HG03025 (cell line): Measurements from ENCODE around the gene ZBTB49.
"Not testable (repeated sequence)": the region's sequence is repeated elsewhere in the genome, so short reads cannot be mapped to it uniquely, and the experiment has no call there.

Experiments
- ATAC-seq: cut with Tn5 transposase; IDR thresholded peaks from one replicate; pipeline ENCODE4 v1.9.1; 2021; ENCODE audit warnings: mild to moderate bottlenecking, moderate library complexity; ENCODE audit not compliant: unreplicated experiment, low FRiP score

The ZBTB49 gene

DNA sequence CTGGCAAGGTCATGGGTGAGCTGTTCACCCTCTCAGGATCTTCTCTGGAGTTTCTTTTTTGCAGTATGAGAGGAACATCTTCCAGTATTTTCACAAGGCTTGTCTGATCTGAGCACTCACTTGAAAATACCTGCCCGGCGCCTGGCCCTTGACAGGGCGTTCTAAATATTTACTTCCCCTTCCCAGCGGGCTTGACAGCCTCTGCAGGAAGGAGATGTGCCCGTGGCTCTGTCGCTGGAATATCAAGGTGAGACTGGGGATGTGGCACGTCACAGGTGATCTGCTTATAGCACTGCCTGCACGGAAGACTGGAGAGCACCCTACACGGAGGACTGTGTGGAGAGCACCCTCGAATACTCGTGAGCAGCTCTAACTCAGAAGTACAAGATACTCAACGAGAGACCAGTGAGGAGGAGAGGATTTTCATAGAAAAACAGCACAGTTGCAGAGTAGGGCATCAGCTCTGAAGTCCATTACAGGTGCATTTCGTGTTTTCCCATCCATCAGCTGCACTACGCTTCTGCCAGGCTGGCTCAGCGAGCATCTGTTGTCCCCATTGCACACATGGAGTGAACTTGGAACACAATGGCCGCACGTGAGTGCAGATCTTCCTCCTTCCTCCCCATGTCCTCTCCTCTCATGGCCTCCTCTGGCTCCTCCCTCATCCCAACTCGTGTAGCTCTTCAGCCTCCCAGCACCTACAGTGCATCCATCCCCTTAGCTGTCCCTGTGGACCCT is 32.1 kb downstream of the ZBTB49 start:
- ATAC-seq: no peak

DNA sequence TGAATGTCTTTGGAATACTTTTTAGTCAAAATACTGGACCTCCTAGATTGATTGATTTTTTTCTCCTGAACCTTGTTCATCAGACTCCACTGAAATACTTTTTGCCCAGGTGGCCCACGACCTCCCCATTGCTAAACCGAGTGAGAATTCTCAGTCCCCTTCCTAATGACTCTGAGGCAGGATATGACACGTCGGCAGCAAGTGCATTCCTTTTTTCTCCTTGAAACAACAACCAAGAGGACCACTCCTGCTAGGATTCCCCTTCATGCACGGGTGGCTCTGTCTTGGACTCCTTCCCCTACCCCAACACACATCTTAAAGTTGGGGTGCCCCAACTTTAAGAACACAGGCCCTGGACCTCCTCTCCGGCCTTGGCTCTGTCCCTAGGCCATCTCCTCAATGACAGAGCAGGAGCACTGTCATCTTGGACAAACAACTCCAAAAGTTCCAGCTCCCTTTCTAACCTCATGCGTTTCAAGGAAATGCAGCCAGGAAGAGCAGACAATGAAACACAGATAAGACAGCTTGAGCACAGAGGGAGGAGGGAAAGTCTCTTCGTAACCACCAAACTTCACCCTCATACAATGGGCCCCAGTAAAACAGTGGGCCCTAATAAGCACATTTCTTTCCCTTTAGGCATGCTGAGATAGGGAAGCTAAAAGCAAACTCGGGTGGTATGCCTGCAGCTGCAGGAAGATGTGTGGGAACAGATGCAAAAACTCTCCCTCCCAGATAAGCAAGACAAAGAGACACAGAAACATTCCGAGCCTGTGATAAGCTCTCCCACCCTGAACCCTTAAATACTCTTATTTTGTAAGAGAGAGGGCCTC is 33.9 kb downstream of the ZBTB49 start:
- ATAC-seq: no peak

DNA sequence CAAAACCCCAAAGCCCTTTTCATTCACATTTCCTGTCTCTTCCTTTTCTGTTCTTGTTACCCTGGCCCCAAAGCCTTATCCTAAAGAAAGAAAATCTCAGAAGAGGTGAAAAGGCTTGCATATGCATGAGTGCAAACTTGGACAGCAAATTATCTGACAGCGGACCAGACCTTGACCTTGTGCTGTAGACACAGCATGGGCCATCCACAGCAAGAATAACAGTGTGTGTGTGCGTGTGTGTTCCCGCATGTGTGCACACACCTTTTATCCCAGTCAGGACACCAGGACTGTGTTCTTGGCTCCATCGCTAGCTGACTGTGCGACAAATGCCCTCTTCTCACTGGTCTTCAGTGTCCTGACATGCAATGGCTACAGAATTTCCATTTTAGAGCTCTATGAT is 35.3 kb downstream of the ZBTB49 start:
- ATAC-seq: no peak

DNA sequence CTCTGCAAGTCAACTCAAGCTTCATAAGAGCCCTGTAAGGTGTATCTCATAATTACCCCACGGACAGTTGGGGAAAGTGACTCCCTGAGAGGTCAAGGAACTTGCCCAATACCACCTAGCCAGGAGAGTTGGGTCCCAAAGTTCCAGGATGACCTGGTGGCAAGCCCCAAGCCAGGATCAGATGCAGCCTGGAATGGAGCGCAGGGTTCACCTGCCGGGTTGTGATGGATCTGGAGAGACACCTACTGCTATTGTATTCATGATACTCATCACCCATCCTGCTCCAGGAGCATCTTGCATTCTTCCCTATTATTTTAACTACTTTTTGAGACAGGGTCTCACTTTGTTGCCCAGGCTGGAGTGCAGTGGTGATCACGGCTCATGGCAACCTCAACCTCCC is 36.1 kb downstream of the ZBTB49 start:
- ATAC-seq: no peak

DNA sequence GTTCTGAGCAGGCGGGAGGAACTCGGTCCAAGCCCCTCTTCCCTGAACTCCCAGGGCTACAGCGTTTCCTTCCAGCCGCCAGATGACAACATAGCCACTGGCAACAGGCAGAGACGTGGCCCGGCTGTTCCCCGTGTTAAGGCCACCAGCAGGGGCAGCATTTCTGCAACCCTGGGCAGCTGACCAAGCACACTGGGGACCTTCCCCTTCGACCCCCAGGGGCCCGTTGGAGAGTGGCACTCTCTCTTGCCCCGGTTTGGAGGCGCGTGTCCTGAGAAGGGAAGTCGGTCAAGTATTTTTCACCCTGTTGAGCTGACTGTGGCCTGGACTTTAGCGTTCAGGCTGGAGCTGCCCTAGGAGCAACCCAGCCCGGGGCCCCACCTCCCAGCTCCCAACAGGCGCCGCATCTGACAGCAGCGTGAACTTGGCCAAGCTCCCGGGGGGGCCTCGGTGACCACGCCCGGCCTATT is 37.6 kb downstream of the ZBTB49 start:
- no peak for ATAC-seq

DNA sequence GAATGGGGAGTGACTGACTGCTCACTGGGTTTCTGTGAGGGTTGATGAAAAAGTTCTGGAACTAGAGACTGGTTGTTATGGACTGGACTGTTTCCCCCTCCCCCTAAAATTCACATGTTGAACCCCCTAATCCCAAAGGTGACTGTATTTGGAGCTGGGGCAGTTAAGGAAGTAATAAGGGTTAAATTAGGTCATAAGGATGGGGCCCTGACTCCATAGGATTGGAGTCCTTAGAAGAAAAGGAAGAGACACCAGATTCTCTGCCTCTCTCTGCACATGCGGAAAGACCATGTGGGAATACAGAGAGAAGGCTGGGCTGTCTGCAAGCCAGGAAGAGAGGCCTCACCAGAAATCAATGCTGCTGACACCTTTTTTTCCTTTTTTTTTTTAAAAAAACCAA is 38.2 kb downstream of the ZBTB49 start:
- no peak for ATAC-seq

DNA sequence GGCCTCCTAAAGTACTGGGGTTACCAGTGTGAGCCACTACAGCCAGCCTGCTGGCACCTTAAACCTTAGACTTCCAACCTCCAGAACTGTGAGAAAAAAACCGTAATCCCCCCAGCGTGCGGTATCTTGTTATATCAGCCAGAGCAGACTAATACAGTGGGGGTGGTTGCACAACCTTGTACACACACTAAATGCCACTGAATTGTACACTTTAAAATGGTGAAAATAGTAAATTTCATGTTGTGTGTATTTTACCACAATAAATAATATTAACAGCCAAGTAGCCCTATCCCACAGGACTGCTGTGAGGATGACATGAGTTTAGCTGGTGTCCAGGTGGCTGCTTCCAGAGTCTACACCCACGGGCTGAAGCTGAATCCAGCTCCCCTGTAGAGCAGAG is 38.8 kb downstream of the ZBTB49 start:
- no peak for ATAC-seq

DNA sequence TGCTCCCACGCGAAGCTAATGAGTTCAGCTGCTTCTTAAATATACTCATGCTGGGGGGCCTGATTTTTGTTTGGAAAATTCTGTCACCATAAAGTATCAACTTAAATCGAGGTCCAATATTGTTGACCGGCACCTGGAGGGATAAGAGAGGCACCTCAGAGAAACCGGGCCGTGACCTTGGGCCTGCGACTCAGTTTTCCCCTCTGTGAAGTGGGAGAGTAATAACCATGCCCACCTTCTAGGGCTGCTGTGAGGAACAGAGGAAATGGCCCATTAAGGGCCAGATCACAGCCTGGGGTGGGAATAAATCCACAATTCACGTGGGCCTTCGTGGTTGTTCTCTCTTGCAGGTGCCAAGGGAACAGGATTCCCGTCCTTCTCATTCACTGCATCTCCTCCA is 39.4 kb downstream of the ZBTB49 start:
- no peak for ATAC-seq

DNA sequence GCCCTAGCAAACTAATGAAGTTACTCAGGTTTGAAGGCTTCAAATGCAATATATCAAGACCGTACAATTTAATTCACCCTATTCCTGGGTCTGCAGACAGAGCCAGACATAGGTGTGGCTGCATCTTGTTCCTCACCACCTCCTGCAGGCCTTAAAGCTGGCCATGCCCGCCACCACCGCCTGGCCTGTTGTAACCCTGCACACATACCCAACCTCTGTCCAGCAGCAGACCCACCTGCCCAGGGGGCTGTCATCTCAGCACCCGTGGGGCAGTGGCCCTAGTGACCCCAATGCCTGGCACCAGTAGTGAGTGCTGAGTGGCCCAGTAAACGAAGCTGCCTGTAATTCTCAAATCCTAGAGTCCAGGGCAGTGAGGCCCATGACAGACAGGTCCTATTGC is 40.7 kb downstream of the ZBTB49 start:
- ATAC-seq: no peak

DNA sequence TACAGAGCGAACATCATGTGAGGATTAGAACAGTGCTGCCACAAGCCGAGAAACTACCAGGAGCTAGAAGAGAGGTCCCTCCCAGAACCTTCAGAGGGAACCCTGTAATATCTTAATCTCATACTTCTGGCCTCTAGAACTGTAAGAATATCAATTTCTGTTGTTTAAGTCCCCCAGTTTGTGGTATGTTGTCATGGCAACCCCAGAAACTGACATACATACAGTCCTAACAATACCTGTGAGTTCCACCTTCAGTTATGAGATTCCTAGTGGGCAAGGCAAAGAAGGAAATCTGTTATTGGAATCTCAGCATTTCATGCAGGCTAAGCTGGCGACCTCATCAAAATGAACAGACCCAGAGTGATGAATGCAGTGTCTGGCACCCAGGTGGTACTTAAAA is 42.5 kb downstream of the ZBTB49 start:
- no peak for ATAC-seq

DNA sequence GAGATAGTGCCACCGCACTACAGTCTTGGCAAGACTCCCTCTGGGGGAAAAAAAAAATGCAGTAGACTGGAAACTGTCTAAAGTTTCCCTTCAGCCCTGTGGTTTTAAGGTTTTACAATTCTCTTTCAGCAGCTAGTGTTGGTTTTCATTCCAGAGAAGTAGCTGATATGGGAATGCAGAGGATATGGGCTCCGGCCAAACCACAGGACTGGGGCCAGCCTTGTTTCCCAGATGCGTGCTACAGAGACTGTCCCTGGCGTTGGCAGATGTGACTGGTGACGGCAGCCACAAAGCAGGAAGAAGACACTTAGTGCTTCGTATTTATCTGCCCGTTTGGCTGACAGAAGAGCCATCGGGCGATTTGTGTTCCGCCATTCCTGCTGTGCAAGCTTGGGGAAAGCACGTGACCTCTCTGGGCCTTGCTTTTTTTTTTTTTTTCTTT is 43.2 kb downstream of the ZBTB49 start:
- ATAC-seq: no peak

DNA sequence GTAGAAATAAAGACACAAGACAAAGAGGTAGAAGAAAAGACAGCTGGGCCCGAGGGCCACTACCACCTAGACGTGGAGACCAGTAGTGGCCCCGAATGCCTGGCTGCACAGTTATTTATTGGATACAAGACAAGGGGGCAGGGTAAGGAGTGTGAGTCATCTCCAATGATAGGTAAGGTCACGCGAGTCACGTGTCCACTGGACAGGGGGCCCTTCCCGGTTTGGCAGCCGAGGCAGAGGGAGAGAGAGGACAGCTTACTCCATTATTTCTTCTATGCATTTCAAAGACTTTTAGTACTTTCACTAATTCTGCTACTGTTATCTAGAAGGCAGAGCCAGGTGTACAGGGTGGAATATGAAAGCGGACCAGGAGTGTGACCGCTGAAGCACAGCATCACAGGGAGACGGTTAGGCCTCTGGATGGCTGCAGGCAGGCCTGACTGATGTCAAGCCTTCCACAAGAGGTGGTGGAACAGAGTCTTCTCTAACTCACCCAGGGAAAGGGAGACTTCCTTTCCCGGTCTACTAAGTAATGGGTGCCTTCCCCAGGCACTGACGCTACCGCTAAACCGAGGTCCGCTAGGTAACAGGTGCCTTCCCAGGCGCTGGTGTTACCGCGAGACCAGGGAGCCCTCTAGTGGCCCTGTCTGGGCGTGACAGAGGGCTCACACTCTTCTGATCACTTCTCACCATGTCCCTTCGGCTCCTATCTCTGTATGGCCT is 44.9 kb downstream of the ZBTB49 start:
- ATAC-seq: no peak

DNA sequence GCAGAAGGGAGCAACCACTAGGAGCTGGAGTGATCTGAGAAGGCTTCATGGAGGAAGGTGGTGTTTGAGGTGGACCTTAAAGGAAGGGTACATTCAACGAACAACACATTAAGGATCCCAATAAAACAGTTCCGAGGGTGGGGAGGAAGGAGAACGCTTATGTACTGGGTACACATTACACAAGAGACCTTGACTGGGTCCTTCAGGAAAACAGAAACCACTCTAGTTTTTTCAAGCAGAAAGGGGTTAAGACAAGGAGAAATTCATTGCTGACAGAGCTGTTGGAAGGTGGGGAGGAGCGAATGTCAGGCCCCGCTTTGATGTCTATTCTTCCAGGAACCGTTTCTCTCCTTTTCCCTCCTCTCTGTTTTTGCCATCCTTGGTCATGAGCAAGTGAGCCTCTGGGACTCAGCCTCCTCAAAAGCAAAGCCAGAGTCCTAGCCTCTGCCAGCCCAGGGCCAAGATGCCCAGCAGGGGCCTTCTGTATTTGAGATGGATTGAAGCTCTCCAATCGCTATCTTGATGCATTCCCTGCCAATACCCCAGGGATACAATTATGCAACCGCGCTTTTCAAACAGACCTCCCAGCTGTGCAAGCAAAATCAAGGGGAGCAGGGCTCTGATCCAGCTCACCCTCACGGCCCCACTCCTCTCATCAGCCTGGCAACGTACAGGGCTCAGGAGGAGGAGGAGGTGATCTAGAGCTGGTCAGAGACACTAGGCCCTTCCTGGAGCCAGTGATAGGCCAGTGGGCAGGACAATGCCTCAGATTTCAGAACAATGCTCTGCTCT is 48.4 kb downstream of the ZBTB49 start:
- no peak for ATAC-seq

DNA sequence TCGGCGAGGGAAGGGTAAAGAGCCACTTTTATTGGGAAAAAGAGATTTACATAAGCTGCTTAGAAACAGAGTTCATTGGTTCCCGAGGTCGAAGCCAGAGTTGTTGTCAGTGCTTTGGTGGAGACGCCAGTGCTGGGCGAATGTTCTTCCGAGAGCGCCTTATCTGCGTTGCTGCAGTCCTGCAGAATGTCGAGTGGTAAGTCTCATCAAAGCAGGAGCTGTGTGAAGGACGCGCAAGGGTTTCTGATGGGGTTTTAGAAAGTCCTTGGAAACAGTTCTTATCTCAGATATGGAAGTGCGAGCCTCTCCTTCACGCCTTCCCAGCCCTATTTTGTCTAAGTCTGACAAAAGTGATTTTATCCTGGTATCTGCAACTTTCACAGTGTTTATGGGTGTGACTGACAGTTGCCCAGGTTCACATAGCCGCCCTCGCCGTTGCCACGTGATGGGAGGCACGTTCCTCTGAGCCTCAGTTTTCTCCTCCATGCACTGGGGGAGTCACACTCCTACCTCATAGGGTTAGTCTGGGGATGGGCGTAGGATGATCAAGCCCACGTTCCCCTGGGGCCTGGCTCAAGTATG is 49.5 kb downstream of the ZBTB49 start:
- ATAC-seq: no peak

DNA sequence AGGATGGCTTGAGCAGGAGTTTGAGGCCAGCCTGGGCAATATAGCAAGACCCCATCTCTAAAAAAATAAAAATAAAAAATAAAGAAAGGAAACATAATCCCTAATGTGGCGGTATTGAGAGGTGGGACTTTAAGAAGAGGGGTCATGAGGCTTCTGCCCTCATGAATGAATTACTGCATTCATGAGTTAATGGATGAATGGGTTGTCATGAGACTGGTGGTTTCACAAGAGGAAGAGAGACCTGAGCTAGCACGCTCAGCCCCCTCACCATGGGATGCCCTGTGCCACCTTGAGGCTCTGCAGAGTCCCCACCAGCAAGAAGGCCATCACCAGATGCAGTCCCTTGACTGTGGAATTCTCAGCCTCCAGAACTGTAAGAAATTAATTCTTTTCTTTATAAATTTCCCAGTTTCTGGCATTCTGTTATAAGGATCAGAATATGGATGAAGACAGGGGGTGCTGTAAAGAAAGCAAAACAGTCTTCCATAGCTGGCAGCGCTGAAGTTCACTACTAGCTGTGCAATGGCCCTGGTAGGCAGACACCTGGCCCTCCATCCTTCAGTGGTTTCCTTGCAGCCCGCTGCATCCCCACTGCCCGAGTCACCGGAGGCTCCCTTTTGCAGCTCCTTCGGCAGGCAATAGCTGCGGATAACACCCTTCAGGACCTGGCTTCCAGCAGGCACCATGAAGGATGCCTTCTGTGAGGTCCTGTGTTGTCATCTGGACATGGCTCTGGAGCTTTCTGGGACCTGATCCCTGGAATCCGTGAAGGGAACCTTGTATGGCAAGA is 52.0 kb downstream of the ZBTB49 start:
- ATAC-seq: no peak

DNA sequence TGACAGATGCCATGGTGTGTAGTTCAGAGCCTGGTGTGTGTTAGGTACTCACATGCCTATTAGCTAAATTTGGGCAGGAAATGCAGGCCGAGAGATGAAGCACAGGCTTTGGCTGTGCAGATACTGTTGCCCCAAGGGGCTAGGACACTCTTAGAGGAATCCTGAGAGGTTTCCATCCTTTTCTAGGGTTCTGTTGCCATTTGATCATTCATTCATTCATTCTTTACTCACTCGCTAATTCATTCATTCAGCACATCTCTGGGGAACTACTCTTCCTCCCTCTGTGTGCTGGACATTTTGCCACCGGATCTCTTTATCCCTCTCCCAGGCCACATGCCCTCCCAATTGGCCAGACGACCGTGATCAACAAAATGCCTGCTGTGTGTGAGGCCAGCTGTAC is 53.0 kb downstream of the ZBTB49 start:
- ATAC-seq: no peak

DNA sequence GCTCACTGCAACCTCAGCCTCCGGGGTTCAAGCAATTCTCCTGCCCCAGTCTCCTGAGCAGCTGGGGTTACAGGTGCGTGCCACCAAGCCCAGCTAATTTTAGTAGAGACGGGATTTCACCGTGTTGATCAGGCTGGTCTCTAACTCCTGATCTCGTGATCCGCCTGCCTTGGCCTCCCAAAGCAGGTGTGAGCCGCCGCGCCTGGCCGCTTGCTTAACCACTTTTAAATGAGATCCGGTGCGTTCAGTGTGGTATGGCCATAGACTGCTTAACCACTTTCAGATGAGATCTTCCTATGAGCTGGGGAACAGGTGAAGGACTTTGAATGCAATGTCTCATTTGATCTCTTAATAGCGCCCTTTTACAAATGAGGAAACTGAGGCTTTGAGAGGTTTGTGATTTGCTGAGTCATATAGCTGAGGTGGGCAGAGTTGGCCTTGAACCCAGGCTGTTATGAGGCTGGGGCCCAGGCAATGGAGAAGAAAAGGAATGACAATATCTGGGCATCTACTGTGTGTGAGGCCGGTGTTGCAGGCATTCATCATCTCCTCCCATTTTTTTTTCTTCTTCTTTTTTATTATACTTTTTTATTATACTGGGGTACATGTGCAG is 55.0 kb downstream of the ZBTB49 start:
- ATAC-seq: no peak

DNA sequence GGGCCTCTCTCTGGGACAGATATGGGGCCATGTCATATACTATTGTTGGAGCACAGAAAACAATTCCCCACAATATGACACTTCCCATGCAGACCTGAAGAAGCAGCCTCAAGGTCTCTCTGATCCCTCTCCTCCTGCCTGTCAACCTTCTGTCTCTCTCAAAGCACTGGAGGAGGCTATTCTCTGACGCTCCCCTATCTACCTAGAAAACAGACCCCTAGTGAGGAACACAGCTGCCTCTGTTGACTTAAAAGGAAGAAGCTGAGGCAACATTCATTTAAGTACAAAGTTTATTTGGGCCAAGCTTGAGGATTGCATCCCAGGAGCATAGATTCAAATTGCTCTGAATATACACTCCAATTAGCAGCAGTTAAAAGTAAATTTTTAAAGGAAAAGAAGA is 57.5 kb downstream of the ZBTB49 start:
- no peak for ATAC-seq

DNA sequence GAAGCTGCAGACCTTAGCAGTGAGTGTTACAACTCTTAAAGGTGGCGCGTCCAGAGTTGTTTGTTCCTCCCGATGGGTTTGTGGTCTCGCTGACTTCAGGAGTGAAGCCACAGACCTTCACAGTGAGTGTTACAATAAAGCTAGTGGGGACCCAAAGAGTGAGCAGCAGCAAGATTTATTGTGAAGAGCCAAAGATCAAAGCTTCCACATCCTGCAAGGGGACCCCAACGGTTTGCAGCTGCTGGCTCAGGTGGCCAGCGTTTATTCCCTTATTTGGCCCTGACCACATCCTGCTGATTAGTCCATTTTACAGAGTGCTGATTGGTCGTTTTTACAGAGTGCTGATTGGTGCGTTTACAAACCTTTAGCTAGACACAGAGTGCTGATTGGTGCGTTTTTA is 58.5 kb downstream of the ZBTB49 start:
- ATAC-seq: not testable (repeated sequence)
